GM10248 (cell line): Measurements from ENCODE around the gene FBXW7.

Experiments used
- CTCF ChIA-PET: fragments of 300-600 bp; sonication (Branson Sonifier 250); formaldehyde crosslinking; extraction: SDS; loops from one replicate; lab custom pipeline; 2021; ENCODE audit warnings: antibody characterized with exemption; lab: Yijun Ruan, JAX
- POLR2A ChIA-PET: fragments of 350-650 bp; sonication (Branson Sonifier 250); formaldehyde crosslinking; extraction: SDS; loops from one replicate; lab custom pipeline; 2020; ENCODE audit warnings: antibody characterized with exemption; lab: Yijun Ruan, JAX
- DNase-seq: peaks from one replicate; pipeline ENCODE4 v3.0.0; 2012; ENCODE audit errors: extremely low spot score
- CTCF ChIP-seq: IDR thresholded peaks from 2 replicates; pipeline ENCODE4 v1.5.1; 2012; ENCODE audit warnings: mild to moderate bottlenecking, low read depth; ENCODE audit errors: extremely low read depth, missing control alignments, control extremely low read depth

The FBXW7 gene

GRCh38 chr4:152534541-152535359, 1.1 kb downstream of the FBXW7 start:
- ChIA-PET CTCF (interaction anchor here (1.0 to 6.8 kb wide), 4 partner anchors 12 to 103 kb away, joined by 3 to 61 read pairs (median 18); no protein-coding TSS in a partner anchor), POLR2A (interaction anchor here (0.6 to 2.6 kb wide), 3 partner anchors 9 to 19 kb away, joined by 3 to 9 read pairs (median 7); no protein-coding TSS in a partner anchor)
- no peak for DNase-seq
- no peak for TF ChIP-seq CTCF

- TF ChIP-seq CTCF: no peak
- no peak for DNase-seq
- CTCF ChIA-PET: interaction anchor here (0.8 to 3.5 kb wide), 8 partner anchors 10 to 110 kb away, joined by 3 to 18 read pairs (median 5); no protein-coding TSS in a partner anchor
- POLR2A ChIA-PET: no interaction called here
These were observed 4.4 kb downstream of the FBXW7 start for GRCh38 chr4:152531479-152531878.

- DNase-seq: no peak
- POLR2A ChIA-PET: no interaction called here
- CTCF ChIA-PET: interaction anchor here (0.8 to 3.5 kb wide), 9 partner anchors 9 to 204 kb away, joined by 3 to 18 read pairs (median 4); no protein-coding TSS in a partner anchor
- TF ChIP-seq CTCF: no peak
These were observed 5.3 kb downstream of the FBXW7 start for GRCh38 chr4:152530600-152530999.

GRCh38 chr4:152529880-152530279, 6.0 kb downstream of the FBXW7 start:
- ChIA-PET POLR2A (no interaction called here), CTCF (interaction anchor here (0.9 to 3.5 kb wide), 8 partner anchors 8 to 205 kb away, joined by 3 to 18 read pairs (median 4); no protein-coding TSS in a partner anchor)
- no peak for TF ChIP-seq CTCF

GRCh38 chr4:152528060-152528459, 7.8 kb downstream of the FBXW7 start:
- no peak for DNase-seq
- no peak for TF ChIP-seq CTCF
- CTCF ChIA-PET: no interaction called here
- POLR2A ChIA-PET: no interaction called here

More at GRCh38 chr4:152529880-152530279, 6.0 kb downstream of the FBXW7 start:
- no peak for DNase-seq

GRCh38 chr4:152525878-152526277, 10.0 kb downstream of the FBXW7 start:
- CTCF ChIA-PET: interaction anchor here (0.8 to 2.8 kb wide), 7 partner anchors 8 to 150 kb away, joined by 3 to 17 read pairs (median 5); partner anchors contain the start of gene FBXW7
- no peak for TF ChIP-seq CTCF
- no peak for DNase-seq
- POLR2A ChIA-PET: interaction anchor here (0.5 to 1.8 kb wide), 3 partner anchors 10 to 115 kb away, joined by 3 to 9 read pairs (median 3); partner anchors contain the start of gene FBXW7
